Endothelial cell of umbilical vein (primary cell): ENCODE results near the gene ZNF891. TPM values are rescaled to one million over a fixed set of nuclear protein-coding genes. Genes with fewer than 3 reads are reported as not detected.

ENCODE experiments used
- BruUV-seq: library from RNA; stranded (reverse); fragments of 400-500 nt; replicated peaks from 2 replicates; lab custom pipeline; 2021; lab: Mats Ljungman, UMichigan
- CTCF ChIA-PET: fragments of 300-600, 350-600 bp; sonication (Branson Sonifier 250); formaldehyde crosslinking; loops from one replicate; lab custom pipeline; 2021; ENCODE audit warnings: antibody characterized with exemption, inconsistent platforms; lab: Charles Lee
- POLR2A ChIA-PET: fragments of 300-600, 350-600 bp; sonication (Branson Sonifier 250); formaldehyde crosslinking; loops from one replicate; lab custom pipeline; 2021; ENCODE audit warnings: antibody characterized with exemption, inconsistent platforms; lab: Charles Lee
- DNase-seq: peaks from one replicate; pipeline ENCODE4 v3.0.0-alpha.2; 2011; ENCODE audit warnings: low read depth, low spot score
- FAIRE-seq: peaks from 2 replicates; lab custom pipeline; 2011; peaks lifted over from hg19 to GRCh38; lab: Jason Lieb, UNC
- H2AFZ ChIP-seq: 2 replicates; pipeline ENCODE4 v1.6.0; 2012; ENCODE audit warnings: low read depth, low read length, control low read depth, inconsistent platforms
- H3K27ac ChIP-seq: 2 replicates; pipeline ENCODE4 v1.5.1; 2011; ENCODE audit warnings: low read depth, mild to moderate bottlenecking, control low read depth, low read length, moderate library complexity; ENCODE audit not compliant: insufficient read depth
- H3K27me3 ChIP-seq, 2 experiments: 2 replicates each; pipeline versions ENCODE4 v1.6.0 to v1.6.1; 2011; ENCODE audit warnings: low read length in 2 of 2, mixed read lengths in 1 of 2; ENCODE audit not compliant: control insufficient read depth in 2 of 2, insufficient read depth in 2 of 2
- H3K36me3 ChIP-seq, 2 experiments: 2 replicates in 1 of 2; 3 replicates in 1 of 2; pipeline ENCODE4 v1.5.1; 2011; ENCODE audit warnings: low read length in 2 of 2, mild to moderate bottlenecking in 1 of 2, moderate library complexity in 1 of 2; ENCODE audit not compliant: control insufficient read depth in 2 of 2, insufficient read depth in 2 of 2; ENCODE audit errors: extremely low read depth in 1 of 2
- H3K4me1 ChIP-seq: 3 replicates; pipeline ENCODE4 v1.5.1; 2011; ENCODE audit warnings: mild to moderate bottlenecking, low read length; ENCODE audit not compliant: control insufficient read depth, insufficient read depth; ENCODE audit errors: extremely low read depth
- H3K4me2 ChIP-seq: 2 replicates; pipeline ENCODE4 v1.6.1; 2011; ENCODE audit warnings: low read length, control low read depth, mixed read lengths; ENCODE audit not compliant: insufficient read depth
- H3K4me3 ChIP-seq, 3 experiments: fragments of 200-600 bp in 1 of 3; sonication (generic), shearing (Covaris generic) in 1 of 3; replicated peaks in 1 of 3; 2 replicates each; pipeline ENCODE4 v1.5.1; 2011 to 2016; ENCODE audit warnings: control low read depth in 3 of 3, low read length in 3 of 3, mild to moderate bottlenecking in 2 of 3, inconsistent platforms in 1 of 3, low read depth in 1 of 3, moderate library complexity in 1 of 3; ENCODE audit not compliant: insufficient read depth in 1 of 3
- H3K79me2 ChIP-seq: 2 replicates; pipeline ENCODE4 v1.6.0; 2012; ENCODE audit warnings: low read length, inconsistent platforms; ENCODE audit not compliant: control insufficient read depth, insufficient read depth
- H3K9ac ChIP-seq: replicated peaks from 2 replicates; pipeline ENCODE3; 2011; ENCODE audit warnings: low read length, control low read depth; ENCODE audit not compliant: insufficient read depth; ENCODE audit errors: extremely low read depth
- H3K9me1 ChIP-seq: replicated peaks from 3 replicates; pipeline ENCODE4 v1.6.0; 2011; ENCODE audit warnings: mild to moderate bottlenecking, low read length; ENCODE audit not compliant: control insufficient read depth, insufficient read depth; ENCODE audit errors: extremely low read depth
- H3K9me3 ChIP-seq: replicated peaks from 2 replicates; pipeline ENCODE4 v1.5.1; 2012; ENCODE audit warnings: low read length, inconsistent platforms; ENCODE audit not compliant: control insufficient read depth, insufficient read depth
- H4K20me1 ChIP-seq: replicated peaks from 2 replicates; pipeline ENCODE3; 2011; ENCODE audit warnings: mild to moderate bottlenecking, low read length; ENCODE audit not compliant: control insufficient read depth, insufficient read depth; ENCODE audit errors: extremely low read depth
- EZH2 ChIP-seq: IDR thresholded peaks from 2 replicates; pipeline ENCODE4 v1.6.1; 2012; ENCODE audit warnings: borderline replicate concordance, low read depth, mild to moderate bottlenecking, moderate library complexity, low read length, inconsistent platforms; ENCODE audit not compliant: severe bottlenecking
- GATA2 ChIP-seq: IDR thresholded peaks from 2 replicates; pipeline ENCODE4 v1.7.0; 2011; ENCODE audit warnings: low read depth, mild to moderate bottlenecking, moderate library complexity, mixed read lengths, low read length; ENCODE audit not compliant: insufficient read length, insufficient read depth
- JUN ChIP-seq: IDR thresholded peaks from 2 replicates; pipeline ENCODE4 v1.6.1; 2011; ENCODE audit warnings: borderline replicate concordance, low read depth; ENCODE audit not compliant: insufficient read length, insufficient read depth
- MAX ChIP-seq: IDR thresholded peaks from 2 replicates; pipeline ENCODE4 v1.6.1; 2011; ENCODE audit not compliant: insufficient read depth, insufficient read length
- MYC ChIP-seq: IDR thresholded peaks from one replicate; pipeline ENCODE4 v1.6.1; 2011; ENCODE audit warnings: mild to moderate bottlenecking, low read depth, low read length
- POLR2A ChIP-seq: IDR thresholded peaks from 2 replicates; pipeline ENCODE4 v1.6.1; 2012; ENCODE audit warnings: low read depth, mild to moderate bottlenecking, control low read depth, low read length
- POLR2AphosphoS5 ChIP-seq: IDR thresholded peaks from 2 replicates; pipeline ENCODE4 v1.6.1; 2012; ENCODE audit warnings: low read depth, mild to moderate bottlenecking, control low read depth, low read length, moderate library complexity; ENCODE audit not compliant: insufficient read depth
- dilution Hi-C: fragments of 300-500 bp; cut with MboI; formaldehyde crosslinking; loops from one replicate; pipeline ENCODE4 v1.15.0; 2019; ENCODE audit warnings: low sequenced_read_pairs; ENCODE audit not compliant: extremely low pct_ligation_motif_present
- intact Hi-C: fragments of 100-400 bp; cut with micrococcal nuclease; formaldehyde crosslinking; loops from one replicate; pipeline ENCODE4 v1.10.0; 2022
- polyA plus RNA-seq, 4 experiments: library from polyadenylated mRNA; depleted of rRNA in 3 of 4; stranded (reverse) in 3 of 4; unstranded in 1 of 4; fragments of >200 nt; gene quantifications; 2 replicates each; pipeline versions ENCODE4 v1.2.1 to v1.2.3, GENCODE V29; 2011 to 2012; ENCODE audit warnings: missing spikeins in 1 of 4
- total RNA-seq: library from RNA; stranded (reverse); gene quantifications from 2 replicates; pipeline ENCODE4 v1.2.3, GENCODE V29; 2021
- TF ChIP-seq, protein P1 (sequence below), 2 donors: IDR thresholded peaks; 1 replicate in 1 of 2; 2 replicates in 1 of 2; pipeline ENCODE4 v1.5.1; 2011; ENCODE audit warnings: low read length in 2 of 2, mild to moderate bottlenecking in 2 of 2, moderate library complexity in 2 of 2, control low read depth in 1 of 2, inconsistent platforms in 1 of 2, low read depth in 1 of 2; ENCODE audit not compliant: insufficient read depth in 1 of 2; ENCODE audit errors: extremely low read depth in 1 of 2

The ZNF891 gene
- total and polyA plus RNA-seq, 2 donors (not counting 3 experiments of a cell fraction or from before 2014, with no cell fraction given): 0.32 to 1.5 TPM

DNA sequence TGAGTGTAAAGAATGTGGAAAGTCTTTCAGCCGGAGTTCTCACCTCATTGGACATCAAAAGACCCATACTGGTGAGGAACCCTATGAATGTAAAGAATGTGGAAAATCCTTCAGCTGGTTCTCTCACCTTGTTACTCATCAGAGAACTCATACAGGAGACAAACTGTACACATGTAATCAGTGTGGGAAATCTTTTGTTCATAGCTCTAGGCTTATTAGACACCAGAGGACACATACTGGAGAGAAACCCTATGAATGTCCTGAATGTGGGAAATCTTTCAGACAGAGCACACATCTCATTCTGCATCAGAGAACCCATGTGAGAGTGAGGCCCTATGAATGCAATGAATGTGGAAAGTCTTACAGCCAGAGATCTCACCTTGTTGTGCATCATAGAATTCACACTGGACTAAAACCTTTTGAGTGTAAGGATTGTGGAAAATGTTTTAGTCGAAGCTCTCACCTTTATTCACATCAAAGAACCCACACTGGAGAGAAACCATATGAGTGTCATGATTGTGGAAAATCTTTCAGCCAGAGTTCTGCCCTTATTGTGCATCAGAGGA, 26.1 kb upstream of the ZNF891 start:
- Histone ChIP-seq H3K9me3 (peaks cover 18% of the 10 kb centered on the region), H3K79me2 (no peaks in the 10 kb centered on the region), H3K27ac (no peak overlapping the region), H3K27me3 (no peaks in the 10 kb centered on the region), H3K4me3 (no peak overlapping the region), H4K20me1 (no peaks in the 10 kb centered on the region), H3K9me1 (no peaks in the 10 kb centered on the region), H3K9ac (no peak overlapping the region), H3K4me1 (no peaks in the 10 kb centered on the region), H3K36me3 (peaks cover 3 to 15% of the 10 kb centered on the region in 2 experiments), H2AFZ (no peak overlapping the region), H3K4me2 (no peak overlapping the region)
- FAIRE-seq (no peak), DNase-seq (no peak)
- ChIA-PET CTCF (no interaction called here), POLR2A (no interaction called here)
- dilution Hi-C loops (no loop called here), intact Hi-C loops (no loop called here)
- TF ChIP-seq MAX (no peak), POLR2A (no peak), POLR2AphosphoS5 (no peak), EZH2 (no peak), JUN (no peak), GATA2 (no peak), MYC (no peak)
- TF ChIP-seq, protein P1, sequence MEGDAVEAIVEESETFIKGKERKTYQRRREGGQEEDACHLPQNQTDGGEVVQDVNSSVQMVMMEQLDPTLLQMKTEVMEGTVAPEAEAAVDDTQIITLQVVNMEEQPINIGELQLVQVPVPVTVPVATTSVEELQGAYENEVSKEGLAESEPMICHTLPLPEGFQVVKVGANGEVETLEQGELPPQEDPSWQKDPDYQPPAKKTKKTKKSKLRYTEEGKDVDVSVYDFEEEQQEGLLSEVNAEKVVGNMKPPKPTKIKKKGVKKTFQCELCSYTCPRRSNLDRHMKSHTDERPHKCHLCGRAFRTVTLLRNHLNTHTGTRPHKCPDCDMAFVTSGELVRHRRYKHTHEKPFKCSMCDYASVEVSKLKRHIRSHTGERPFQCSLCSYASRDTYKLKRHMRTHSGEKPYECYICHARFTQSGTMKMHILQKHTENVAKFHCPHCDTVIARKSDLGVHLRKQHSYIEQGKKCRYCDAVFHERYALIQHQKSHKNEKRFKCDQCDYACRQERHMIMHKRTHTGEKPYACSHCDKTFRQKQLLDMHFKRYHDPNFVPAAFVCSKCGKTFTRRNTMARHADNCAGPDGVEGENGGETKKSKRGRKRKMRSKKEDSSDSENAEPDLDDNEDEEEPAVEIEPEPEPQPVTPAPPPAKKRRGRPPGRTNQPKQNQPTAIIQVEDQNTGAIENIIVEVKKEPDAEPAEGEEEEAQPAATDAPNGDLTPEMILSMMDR (IDR thresholded peaks at IDR 0.05; ENCODE audit: extremely low read depth in 1 of 2, insufficient read depth in 1 of 2, low read depth in 1 of 2, low read length in 2 of 2): no peak
- no TSS peak for BruUV-seq
